Stimulated activated CD8-positive, alpha-beta memory T cell treated with anti-CD3 and anti-CD28 coated beads, Interleukin-12 subunit alpha, Interleukin-12 subunit beta, amount 100 ng/mL, for 1 hour (primary cell): ENCODE data around the gene ATP13A3.
"Not testable (repeated sequence)": the region's sequence is repeated elsewhere in the genome, so short reads cannot be mapped to it uniquely, and the experiment has no call there.

Experiments used
- DNase-seq: peaks from one replicate; pipeline ENCODE4 v3.0.0-alpha.2; 2020; ENCODE audit warnings: low read depth

The ATP13A3 gene

DNA sequence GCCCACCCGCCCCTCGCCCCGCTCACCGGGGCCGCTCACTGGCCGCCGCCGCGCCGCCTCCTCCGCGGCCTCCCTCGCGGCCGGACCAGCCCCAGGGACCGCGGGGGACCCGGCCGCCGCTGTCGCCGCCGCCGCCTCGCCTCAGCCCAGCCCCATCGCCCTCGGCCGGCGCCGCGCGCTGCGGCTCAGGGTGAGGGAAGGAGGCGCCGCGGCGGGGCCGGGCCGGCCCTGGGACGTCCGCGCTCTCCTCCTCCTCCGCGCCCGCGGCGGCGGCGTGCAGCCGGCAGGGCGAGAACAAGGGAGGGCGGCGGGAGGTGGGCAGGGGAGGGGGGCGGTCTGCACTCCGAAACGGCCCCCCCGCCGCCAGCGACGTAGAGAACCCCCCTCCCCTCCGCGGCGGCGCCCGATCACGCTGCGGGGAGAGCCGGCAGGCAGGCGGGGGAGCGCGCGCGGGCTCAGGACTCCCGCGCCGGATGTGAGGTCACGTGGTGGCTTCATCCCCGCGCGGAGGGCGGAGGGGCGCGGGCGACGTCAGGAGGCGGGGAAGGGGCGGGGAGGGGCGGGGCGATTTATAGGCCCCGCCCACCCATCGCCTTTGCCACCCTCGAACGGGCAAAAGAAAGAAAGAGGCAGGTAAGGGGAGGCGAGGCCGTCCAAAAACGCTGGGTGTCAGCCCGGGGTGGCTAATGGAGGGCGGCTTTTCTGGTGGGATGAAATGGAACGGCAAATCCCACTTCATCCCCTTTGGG, at the start of gene ATP13A3:
TSS of gene ATP13A3 (minus strand) at position 463 of the 749 bp plus-strand sequence. CDS start 24,812 bp downstream, outside the sequence.
- DNase-seq: peak; percentile 81

DNA sequence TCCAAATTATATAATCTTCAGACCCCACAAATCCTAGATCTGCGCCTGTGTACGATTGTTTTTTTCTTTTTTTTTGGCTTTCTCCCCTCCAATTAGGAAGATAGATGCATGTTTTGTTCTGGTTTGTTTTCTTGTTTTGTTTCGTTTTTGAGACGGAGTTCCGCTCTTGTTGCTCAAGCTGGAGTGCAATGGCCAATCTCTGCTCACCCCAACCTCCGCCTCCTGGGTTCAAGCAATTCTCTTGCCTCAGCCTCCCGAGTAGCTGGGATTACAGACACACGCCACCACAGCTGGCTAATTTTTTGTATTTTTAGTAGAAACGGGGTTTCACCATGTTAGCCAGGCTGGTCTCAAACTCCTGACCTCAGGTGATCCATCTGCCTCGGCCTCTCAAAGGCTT, 48.4 kb upstream of the ATP13A3 start:
- not testable (repeated sequence) for DNase-seq

- DNase-seq: no peak
Measured at GRCh38 chr3:194534243-194534642, 47.4 kb upstream of the ATP13A3 start.

DNA sequence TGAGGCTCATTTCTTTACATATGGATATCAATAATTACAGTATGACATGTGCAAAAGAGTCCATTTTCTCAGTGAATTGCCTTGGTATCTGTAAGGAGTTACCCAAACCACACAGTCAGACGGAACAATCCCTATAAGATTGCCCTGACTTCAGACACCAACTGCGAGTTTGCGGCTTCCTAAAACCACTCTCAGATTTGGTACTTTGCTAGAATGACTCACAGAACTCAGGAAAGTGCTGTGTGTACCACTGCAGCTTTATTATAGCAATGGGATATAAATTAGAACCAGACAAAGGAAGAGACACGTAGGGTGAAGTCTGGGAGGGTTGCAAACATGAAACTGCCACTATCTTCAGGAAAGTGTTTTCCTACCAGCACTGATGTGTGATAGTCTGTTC, 45.8 kb upstream of the ATP13A3 start:
- DNase-seq: no peak

DNA sequence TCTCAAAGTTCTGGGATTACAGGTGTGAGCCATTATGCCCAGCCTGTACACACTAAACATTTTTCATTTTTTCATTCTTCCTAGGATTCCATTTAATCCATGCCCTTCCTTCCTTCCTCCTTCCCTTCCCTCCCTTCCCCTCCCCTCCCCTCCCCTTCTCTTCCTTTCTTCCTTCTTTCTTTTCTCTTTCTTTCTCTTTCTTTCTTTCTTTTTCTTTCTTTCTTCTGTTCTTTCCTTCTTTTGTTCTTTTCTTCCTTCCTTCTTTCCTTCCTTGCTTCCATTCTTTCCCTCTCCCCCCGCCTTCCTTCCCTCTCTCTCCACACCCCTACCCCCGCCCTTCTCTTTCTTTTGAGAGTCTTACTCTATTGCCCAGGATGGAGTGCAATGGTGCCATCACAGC, 40.9 kb upstream of the ATP13A3 start:
- no peak for DNase-seq

- no peak for DNase-seq
Measured at GRCh38 chr3:194526164-194526563, 39.4 kb upstream of the ATP13A3 start.

- no peak for DNase-seq
Measured at GRCh38 chr3:194522579-194523046, 35.8 kb upstream of the ATP13A3 start.

DNA sequence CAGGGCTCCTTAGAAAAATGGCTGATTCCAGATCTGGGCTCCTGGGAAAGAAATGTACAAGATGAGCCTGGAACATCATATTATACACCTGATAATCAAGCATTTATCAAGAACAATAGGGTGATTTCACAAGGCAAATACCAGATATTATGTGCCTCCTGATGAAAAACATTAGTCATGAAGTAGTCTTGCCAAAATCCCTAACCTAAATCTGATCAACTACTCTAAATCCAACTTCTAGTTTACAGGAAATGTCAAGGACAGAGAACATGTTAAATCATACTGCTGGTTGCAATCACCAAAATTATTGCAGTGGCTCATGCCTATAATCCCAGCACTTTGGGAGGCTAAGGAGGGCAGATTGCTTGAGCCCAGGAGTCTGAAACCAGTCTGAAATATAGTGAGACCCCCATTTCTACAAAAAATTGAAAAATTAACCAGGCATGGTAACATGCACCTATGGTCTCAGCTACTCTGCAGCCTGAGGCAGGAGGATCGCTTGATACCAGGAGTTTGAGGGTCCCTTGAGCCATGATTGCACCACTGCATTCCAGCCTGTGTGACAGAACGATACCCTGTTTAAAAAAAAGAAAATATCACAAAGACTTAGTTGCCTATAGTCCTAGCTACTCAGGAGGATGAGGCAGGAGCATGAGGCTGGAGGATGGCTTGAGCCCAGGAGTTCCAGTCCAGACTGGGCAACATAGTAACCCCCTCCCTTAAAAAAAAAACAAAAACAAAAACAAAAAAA, 34.9 kb upstream of the ATP13A3 start:
- DNase-seq: no peak

DNA sequence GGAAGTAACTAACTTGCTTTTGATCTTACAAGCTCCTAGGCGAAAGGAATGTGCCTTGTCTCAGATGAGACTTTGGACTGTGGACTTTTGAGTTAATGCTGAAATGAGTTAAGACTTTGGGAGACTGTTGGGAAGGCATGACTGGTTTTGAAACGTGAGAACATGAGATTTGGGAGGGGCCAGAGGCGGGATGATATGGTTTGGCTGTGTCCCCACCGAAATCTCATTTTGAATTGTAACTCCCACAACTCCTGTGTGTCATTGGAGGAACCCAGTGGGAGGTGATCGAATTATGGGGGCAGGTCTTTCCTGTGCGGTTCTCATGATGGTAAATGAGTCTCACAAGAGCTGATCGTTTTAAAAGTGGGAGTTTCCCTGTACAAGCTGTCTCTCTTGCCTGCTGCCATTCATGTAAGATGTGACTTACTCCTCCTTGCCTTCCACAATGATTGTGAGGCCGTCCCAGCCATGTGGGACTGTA, 33.9 kb upstream of the ATP13A3 start:
- DNase-seq: not testable (repeated sequence)

- not testable (repeated sequence) for DNase-seq
Measured at GRCh38 chr3:194520201-194520600, 33.4 kb upstream of the ATP13A3 start.

GRCh38 chr3:194518652-194519051, 31.9 kb upstream of the ATP13A3 start:
- no peak for DNase-seq

GRCh38 chr3:194517333-194517732, 30.5 kb upstream of the ATP13A3 start:
- DNase-seq: no peak

DNA sequence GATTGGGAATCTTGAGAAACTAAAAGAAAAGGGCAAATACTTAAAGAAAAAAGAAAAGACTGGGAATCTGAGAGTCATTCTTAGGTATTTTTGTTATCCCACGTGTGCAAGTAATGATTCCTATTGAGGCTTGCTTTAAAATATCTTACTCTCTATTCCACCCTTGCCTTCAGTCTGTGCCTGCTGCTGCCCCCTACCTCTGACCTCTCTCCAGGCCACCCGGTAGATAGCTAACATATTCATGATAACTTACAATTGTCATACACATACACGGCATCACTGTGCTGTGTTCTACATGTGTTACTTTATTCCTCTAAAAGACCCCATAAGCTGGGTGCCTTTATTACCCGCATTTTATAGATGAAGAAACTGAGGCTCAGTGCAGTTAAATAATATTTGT, 27.8 kb upstream of the ATP13A3 start:
- no peak for DNase-seq

- DNase-seq: no peak
Measured at GRCh38 chr3:194512895-194513601, 26.2 kb upstream of the ATP13A3 start.

- DNase-seq: no peak
Measured at GRCh38 chr3:194508491-194509453, 22.0 kb upstream of the ATP13A3 start.

- no peak for DNase-seq
Measured at GRCh38 chr3:194507571-194507970, 20.8 kb upstream of the ATP13A3 start.

GRCh38 chr3:194505791-194506415, 19.1 kb upstream of the ATP13A3 start:
- DNase-seq: no peak

DNA sequence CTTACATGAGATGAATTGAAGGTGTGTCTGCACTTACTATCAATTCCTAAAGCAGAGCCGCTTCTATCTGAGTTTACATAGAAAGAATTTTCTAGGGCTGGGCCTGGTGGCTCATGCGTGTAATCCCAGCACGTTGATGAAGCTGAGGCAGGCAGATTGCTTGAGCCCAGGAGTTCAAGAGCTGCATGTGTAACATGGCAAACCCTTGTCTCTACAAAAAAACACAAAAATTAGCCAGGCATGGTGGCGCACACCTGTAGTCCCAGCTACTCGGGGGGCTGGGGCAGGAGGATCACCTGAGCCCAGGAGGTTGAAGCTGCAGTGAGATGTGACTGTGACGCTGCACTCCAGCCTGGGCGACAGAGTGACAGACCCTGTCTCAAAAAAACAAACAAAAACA, 18.1 kb upstream of the ATP13A3 start:
- no peak for DNase-seq

GRCh38 chr3:194504146-194504545, 17.3 kb upstream of the ATP13A3 start:
- no peak for DNase-seq

DNA sequence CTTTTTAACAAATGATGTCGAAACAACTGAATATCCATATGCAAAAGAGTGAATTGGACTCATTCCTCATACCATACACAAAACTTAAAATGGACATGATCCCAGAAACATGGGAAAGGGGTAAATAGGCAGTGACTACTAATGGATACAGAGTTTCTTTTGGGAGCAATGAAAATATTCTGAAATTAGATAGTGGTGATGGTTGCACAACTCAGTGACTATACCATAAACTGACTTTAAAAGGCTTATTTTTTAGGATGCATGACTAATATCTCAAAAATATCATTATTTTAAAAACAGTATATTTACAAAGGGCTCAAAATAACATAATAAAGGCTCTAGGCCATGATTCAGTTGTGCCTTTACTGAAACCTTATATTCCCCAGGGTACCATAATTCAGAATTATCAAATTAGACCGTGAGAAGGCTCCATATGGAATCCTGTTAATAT, 16.3 kb upstream of the ATP13A3 start:
- no peak for DNase-seq

GRCh38 chr3:194500198-194500597, 13.4 kb upstream of the ATP13A3 start:
- DNase-seq: no peak
